ENCODE measurements around the gene TOP2B. TPM values are rescaled to one million over a fixed set of nuclear protein-coding genes. Genes with fewer than 3 reads are reported as not detected.

TOP2B gene
- total and polyA plus RNA-seq, 9 of the 15 experiments (the other 6 are each of a cell fraction or from before 2014, with no cell fraction given): 45.3 to 186 (median 134) TPM

DNA sequence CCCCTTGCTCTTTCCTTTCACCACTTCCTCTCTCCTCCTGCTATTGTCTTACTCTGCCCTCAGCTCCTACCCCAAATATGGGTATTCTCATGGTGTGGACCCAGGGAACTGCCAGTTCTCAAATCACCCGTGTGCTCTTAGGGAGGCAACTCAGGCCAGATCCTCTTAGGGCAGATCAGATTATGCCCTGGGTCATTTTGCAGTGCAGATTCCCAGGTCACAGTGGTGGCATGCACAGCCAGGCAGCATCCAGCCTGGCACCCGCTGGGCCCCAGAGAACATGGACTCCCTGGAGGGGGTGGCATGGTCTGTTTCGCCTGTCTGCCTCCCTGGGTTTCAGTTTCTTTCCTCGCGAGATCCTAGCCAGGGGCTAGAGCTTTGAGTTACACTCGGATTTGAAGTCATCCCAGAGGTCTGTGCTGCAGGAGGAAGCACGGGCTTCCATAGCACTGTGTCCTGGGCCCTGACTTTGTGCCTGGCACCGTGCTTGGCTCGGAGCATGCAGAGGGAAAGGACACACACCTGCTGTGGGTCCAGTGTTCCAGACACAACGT is 96.1 kb downstream of the TOP2B start:
- WGBS (ENCODE audit: insufficient coverage, low coverage, missing lambda C conversion rate): under 1% methylated on average over 10 of the region's 10 CpGs
- DNase-seq (ENCODE audit: extremely low read depth in 1 of 4, low spot score in 3 of 4) (no peak), FAIRE-seq (no peak), ATAC-seq (no peak)
- H3K4me3 ChIP-seq: no peak overlapping the region
- no peaks in the 10 kb centered on the region for H3K9me1 ChIP-seq (ENCODE audit: control insufficient read depth, insufficient read depth, low read length)
- in situ Hi-C loops (cut with MboI): no loop called here
- no peak overlapping the region for H3K27ac ChIP-seq (ENCODE audit: extremely low read depth, low read depth, low read length)
- CTCF ChIA-PET (ENCODE audit: low intra/inter-chr PET ratio): no interaction called here
- intact Hi-C loops (cut with micrococcal nuclease): no loop called here
- H3K9ac ChIP-seq (ENCODE audit: insufficient read depth in 1 of 2, low read depth in 2 of 2, low read length in 2 of 2): peak overlapping the region in 1 of 2 experiments; percentile 41; a peak in 1 of 4 replicates
- H3K9me3 ChIP-seq (replicated peaks; ENCODE audit: control insufficient read depth, insufficient read depth, low read depth, low read length): no peaks in the 10 kb centered on the region
- no peaks in the 10 kb centered on the region for H3K4me1 ChIP-seq (replicated peaks in 1 of 2; ENCODE audit: control insufficient read depth in 2 of 2, insufficient read depth in 2 of 2, low read length in 2 of 2)
- H3K4me2 ChIP-seq (ENCODE audit: insufficient read depth, low read length): no peak overlapping the region
- no peak overlapping the region for H2AFZ ChIP-seq (ENCODE audit: low read depth, low read length)
- POLR2A ChIA-PET: interaction anchor here (0.6 to 1.2 kb wide), 2 partner anchors 10 to 11 kb away, joined by 3 read pairs; no protein-coding TSS in a partner anchor
- no peaks in the 10 kb centered on the region for H4K20me1 ChIP-seq (replicated peaks; ENCODE audit: control insufficient read depth, insufficient read depth, low read length)
- BruUV-seq (replicated peaks): no TSS peak
- 0 out of 4 replicates have a peak, but pooled peaks of 1 of the 2 experiments have one; percentile 1 for TF ChIP-seq KDM1A (IDR thresholded peaks at IDR 0.05)
- no peak for TF ChIP-seq MECOM (CRISPR knock-in tag; IDR thresholded peaks at IDR 0.05)
- TF ChIP-seq, protein P1, sequence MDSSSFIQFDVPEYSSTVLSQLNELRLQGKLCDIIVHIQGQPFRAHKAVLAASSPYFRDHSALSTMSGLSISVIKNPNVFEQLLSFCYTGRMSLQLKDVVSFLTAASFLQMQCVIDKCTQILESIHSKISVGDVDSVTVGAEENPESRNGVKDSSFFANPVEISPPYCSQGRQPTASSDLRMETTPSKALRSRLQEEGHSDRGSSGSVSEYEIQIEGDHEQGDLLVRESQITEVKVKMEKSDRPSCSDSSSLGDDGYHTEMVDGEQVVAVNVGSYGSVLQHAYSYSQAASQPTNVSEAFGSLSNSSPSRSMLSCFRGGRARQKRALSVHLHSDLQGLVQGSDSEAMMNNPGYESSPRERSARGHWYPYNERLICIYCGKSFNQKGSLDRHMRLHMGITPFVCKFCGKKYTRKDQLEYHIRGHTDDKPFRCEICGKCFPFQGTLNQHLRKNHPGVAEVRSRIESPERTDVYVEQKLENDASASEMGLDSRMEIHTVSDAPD (CRISPR knock-in tag; IDR thresholded peaks at IDR 0.05): no peak
- TF ChIP-seq, protein P2, sequence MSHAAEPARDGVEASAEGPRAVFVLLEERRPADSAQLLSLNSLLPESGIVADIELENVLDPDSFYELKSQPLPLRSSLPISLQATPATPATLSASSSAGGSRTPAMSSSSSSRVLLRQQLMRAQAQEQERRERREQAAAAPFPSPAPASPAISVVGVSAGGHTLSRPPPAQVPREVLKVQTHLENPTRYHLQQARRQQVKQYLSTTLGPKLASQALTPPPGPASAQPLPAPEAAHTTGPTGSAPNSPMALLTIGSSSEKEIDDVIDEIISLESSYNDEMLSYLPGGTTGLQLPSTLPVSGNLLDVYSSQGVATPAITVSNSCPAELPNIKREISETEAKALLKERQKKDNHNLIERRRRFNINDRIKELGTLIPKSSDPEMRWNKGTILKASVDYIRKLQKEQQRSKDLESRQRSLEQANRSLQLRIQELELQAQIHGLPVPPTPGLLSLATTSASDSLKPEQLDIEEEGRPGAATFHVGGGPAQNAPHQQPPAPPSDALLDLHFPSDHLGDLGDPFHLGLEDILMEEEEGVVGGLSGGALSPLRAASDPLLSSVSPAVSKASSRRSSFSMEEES (CRISPR knock-in tag; IDR thresholded peaks at IDR 0.05): no peak
- TF ChIP-seq CHD2 (IDR thresholded peaks at IDR 0.05; ENCODE audit: low read depth, low read length): peak; percentile 69
- H3K36me3 ChIP-seq (ENCODE audit: control insufficient read depth, insufficient read depth, low read length): no peaks in the 10 kb centered on the region
- H3K27me3 ChIP-seq (ENCODE audit: control insufficient read depth in 2 of 2, insufficient read depth in 2 of 2, low read length in 2 of 2): peaks cover 30 to 64% of the 10 kb centered on the region in 2 experiments
- no peaks in the 10 kb centered on the region for H3K79me2 ChIP-seq (ENCODE audit: control insufficient read depth, insufficient read depth, low read length)
